ENCODE measurements around the gene PLCB1.

The PLCB1 gene

DNA sequence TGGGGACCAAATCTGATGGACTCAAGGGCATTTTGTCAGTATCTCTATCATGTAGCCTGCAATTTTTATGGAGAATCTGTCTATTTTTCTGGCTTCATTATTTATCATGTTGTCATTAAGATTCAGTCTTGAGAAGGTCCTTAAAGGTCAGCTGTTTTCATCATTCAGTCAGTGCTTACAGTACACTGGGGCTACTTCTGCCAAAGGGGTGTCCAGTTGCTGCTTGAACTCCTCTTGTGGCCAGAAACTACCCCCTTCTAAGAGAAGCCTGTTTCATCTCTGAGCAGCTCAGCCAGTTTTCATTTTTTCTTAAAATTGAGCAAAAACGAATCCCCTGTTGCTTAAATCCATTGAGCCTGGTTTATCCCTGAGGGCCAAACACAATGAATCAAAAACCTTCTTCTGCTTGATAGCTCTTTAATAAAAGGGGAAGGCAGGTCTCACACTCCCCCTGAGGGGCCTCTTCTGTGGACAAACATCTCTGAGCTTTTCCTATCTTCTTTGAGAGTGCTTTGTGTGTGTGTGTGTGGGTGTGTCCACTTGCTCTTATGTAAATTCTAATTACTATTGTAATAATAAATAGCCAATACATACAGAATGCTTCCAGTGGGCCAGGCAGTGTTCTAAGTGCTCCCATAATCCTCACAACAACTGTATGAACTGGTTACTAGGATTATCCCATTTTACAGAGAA, 172.2 kb downstream of the PLCB1 start:
- DNase-seq: peak; percentile 29

DNA sequence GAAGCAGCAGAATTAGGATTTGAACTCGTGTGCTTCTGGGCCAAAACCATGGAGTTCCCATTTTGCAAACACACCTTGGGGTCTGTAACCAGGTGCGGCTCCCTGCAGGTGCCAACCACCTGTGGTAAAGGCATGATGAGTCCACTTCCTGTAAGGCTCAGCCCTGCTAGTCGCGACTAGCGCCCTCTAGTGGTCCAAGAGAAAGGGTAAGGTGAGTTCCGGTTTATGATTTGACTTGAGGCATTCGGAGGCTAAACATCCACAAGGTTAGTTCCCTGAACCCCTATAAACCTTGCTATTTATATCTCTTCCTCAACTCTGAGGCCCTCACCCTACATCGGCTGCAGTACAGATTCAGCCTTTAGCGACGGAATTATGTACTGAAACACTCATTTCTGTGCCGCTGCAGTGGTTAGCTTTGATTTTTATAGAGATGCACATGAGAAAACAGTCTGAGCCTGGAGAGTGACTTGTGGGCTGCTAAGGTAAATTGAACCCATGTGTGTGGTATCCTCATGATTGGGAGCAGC, 173.4 kb downstream of the PLCB1 start:
- peak; percentile 30 for DNase-seq

DNA sequence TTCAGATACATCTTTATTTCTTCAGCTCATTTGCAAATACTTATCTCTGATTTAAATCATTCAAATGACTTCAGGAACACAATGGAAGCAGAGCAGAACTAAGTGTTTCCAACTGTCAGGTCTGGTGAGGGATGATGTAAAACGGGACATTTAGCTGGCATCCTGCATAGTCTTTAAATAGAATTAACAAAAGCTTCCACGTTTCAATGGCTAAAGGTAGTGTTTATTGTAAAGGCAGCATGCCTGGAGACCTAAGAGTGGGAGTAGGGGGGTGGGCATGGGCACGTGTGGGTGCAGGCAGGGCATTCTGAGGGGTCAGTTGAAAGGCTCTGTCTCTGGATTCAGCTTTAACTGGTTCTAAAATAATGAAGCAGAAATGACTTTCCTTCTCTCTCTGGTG, 174.9 kb downstream of the PLCB1 start:
- no peak for DNase-seq

DNA sequence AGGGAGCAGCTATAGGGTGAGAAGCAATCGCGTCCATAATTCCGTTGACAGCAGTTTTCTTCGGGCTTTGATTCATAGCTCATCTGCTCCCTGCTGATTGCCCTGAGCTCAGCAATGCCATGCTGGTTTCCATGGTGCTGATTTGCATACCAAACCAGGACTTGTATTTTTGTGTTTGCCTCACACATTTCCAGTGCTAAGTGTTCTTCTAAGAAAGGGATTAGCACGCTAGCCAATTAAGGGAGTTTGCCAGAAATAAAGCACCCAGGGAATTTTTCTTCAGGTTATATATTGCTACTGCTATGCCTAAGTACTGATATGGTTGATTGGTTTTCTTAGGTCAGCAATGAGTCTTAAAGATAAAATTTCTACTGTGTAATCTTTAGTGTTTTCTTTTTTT, 177.6 kb downstream of the PLCB1 start:
- DNase-seq: peak; percentile 68

DNA sequence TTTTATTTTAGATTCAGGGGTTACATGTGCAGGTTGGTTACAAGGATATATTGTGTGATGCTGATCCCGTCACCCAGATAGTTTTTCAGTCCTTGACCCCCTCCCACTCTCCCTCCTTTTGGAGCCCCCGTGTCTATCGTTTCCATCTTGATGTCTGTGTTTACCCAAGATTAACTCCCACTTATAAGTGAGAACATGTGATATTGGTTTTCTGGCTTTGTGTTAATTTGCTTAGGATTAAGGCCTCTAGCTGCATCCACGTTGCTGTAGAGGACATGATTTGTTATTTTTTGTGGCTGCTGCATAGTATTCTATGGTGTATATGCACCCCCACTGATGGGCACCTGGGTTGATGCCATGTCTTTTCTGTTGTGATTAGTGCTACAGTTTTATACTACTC, 178.6 kb downstream of the PLCB1 start:
- no peak for DNase-seq

DNA sequence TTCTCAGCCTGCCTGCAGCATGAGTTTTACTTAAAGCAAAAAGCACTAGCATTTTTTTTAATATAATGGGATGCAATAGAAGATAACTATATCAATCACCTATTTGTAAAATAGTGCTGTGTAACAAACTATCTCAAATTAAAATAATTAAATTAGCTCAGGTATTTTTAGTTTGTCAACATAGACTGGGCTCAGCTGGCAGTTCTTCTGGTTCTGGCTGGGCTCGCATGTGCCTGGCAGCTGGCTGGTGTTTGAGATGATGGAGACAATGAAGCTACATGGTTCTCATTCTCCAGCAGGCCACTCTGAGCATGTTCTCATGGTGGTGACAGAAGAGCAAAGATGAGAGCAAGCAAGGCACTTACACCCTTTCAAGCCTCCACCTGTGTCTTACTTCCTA, 181.0 kb downstream of the PLCB1 start:
- DNase-seq: no peak

DNA sequence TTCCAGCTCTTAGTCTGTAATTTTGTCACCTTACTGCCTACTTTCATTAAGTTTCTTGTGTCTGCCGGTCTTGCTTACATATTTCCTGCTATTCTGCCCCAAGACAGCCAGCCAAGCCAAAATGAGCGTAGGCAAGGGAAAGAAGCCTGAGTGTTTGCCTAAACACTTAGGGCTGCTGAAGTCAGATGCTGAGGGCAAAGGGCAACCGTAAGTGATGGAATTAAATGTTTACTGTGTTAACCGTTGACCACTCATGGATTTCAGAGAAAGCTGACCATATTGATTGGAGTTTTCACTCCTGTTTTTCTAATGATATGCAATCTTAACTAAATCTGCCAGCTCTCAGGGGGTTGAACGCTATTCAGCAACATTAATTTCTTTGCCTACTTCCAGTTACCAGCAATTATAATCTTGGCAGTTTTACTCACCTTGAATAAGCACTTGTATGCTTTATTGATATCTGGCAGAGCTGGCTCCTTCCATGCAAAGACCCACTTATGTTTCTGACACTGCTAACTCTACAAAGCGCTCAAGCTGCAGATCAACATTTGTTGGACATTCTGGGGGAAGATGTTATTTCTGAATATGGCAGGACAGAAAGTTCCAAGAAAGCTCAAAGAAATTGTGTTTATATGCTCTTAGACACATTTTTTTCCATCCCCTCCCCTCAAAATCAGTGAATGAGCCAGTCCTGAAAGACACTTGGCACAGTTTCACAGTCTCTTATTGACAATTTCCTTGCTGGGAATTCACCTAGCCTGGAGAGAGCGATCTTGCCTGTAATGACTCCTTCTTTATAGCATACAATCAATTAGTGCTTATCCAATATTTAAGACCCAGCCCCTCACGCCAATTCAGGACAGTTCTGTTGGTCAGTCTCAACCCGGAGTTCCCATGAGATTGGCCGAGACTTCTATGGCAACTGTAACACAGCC, 183.8 kb downstream of the PLCB1 start:
- DNase-seq: no peak

DNA sequence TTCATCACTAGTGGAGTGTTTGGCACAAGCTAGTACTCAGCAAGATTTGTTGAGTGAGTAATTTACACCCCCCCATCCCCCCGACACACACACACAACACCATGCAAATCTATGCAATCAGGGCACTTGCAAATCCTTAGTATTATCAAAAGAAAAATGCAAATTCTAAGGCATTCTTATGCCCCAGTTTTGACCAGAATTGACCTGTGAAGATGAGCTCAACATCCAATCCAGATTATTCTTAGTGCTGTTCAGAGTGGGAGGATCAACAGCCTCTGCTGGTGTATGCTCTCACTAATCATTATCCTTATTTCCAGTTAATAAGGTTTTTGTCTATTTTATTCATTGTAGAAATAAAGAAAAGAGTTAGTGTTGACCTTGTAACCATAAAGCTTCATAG, 185.4 kb downstream of the PLCB1 start:
- DNase-seq: no peak

DNA sequence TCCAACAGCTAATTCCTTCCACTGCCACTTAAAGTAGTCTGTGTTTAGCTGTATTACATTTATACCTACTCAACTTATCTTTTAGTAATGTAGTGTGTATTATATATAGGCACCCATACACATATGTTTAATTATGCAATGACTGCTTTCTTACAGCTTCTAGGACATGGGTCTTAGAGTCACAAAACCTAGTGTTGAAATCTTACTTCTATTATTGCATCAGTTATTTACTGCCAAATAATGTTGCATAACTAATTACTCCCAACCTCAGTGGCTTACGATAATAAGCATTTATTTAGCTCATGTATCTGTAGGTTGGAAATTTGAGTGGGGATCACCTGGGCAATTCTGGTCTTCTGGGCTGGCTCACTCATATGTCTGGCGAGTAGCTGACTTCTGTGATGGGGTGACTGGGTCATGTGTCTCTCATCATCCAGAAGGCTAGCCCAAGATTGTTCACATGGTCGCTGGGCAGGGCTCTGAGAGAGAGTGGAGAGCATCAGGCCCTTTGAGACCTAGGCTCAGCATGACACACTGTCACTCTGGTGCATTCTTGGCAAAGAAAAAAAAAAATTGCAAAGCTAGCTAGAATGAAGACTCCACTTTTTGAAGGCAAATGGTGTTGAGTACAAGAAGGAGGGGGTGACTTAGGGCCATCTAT, 187.0 kb downstream of the PLCB1 start:
- DNase-seq: no peak

DNA sequence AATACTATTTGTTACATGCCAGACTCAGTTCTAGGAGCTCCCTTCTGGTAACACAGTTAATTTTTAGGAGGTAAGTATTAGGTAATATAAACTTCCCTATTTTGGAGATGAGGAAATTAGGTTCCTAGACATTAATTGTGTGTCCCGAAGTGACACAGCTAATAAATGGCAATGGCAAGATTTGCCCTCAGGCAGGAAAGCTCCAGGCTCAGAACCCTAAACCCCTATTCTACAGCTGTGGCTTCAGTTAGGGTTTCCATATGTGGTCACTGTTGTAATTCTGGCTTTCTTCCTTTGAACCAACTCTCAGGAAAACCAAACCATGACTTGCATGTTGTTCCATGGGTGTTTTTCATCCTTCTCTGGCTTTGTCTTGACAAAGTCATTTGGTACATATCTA, 188.2 kb downstream of the PLCB1 start:
- DNase-seq: no peak

DNA sequence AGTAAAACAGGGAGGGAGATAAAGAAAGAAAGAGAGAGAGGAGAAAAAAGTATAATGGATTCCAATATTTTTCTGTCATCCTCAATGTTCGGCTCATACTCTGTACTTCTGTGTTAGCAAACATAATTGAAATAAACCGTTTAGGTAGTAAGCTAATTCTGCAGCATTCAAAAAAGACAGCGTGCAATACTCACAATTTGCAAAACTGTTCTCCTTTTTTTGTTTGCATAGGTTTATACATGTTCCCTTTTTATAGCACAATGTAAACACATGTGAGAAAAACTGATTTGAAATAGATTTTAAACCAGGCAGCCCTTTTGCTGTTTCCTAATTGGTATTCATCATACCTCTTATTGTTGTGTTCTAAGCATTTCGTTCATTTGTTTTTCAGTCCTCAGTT, 188.9 kb downstream of the PLCB1 start:
- no peak for DNase-seq

DNA sequence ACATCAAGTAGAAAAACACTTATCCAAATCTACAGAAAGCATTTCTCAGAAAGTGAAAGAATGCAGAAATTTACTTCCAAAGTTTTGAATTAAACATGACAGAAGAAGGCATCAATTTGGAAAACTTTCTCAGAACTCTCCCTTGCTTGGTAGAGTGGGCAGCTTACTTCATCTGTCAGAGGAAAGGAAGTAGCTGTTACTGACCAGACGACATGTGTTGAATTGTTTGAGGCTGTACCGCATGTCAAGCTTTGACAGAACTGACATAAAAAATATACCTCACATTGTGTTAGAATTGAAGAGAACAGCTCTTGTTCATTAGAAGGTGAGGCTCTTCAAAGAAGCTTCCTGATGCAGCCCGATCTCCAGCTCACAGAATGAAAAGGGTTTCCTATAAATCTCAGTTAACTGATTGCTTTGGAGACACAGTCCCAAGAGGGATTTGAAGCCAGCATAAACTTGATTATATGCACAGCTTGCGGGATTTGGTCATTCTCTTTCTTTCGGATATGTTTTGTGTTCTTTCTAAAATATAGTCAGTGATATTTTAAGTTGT, 190.7 kb downstream of the PLCB1 start:
- no peak for DNase-seq

DNA sequence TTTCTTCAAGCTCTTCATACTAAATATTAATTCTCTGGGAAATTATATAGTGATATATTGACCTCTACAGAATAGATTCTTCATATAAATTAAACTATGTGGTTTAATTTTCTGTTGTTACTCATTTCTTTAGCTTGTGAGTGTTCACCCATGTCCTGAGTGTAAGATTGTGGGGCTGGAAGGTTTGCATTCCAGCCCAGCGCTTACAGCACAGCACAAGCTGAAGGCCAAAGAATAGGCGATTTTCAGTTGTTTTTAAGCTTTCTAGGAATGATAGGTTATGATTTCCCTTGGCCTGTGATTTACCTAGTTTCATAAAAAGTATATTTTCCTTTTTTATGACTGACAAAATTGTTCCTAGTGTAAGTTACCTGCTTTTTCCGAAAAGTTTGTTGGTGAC, 194.1 kb downstream of the PLCB1 start:
- no peak for DNase-seq

DNA sequence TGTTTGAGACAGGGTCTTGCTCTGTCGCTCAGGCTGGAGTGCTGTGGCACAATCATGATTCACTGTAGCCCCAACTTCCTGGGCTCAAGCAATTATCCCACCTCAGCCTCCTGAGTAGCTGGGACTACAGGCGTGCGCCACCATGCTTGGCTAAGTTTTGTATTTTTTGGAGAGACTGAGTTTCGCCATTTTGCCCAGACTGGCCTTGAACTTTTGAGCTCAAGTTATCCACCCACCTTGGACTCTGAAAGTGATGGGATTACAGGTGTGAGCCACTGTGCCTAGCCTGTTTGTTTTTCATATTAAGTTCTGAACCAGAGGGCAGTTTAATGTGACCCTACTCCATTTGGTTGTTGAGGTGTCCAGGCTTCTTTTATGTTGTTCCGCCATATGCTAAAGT, 194.8 kb downstream of the PLCB1 start:
- DNase-seq: no peak

DNA sequence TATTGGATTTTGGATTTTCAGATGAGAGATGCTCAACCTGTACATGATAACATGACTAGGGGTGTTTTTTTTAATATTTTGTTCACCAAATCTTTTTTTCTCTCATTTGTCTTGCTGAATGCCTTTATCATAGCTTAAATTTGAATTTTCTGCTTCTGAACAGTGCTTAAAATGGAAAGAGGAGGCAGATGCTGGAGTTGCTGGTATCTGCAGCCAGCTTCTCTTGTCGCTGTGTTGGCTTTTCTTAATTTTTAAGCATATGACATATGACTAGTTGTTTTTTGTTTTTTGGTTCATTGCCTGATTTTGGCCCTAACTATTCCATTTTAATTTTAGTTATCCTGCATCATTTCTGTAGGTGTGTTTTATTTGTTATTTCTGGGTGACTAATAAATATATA, 196.1 kb downstream of the PLCB1 start:
- DNase-seq: no peak

DNA sequence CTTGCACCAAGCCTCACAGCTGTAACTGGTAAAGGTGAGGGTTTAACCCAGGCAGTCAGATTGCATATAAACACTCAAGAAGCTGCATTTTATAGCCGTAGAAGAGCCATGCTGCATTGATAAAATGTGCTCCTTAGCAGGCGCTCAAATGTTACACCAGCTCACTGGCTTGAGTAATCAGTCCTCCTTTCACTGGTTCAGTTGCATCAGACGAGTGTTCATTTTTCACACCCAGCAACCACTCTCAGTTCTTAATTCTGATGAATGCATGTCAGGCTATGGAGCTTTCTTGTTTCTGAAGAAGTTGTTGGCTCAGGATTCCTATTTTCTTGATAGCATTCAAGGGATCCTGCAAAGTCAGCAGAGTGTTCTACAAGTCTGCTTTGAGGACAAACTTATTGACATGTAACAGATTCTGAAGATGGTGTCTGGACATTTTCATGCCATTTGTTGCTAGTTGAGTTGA, 198.3 kb downstream of the PLCB1 start:
- DNase-seq: no peak

DNA sequence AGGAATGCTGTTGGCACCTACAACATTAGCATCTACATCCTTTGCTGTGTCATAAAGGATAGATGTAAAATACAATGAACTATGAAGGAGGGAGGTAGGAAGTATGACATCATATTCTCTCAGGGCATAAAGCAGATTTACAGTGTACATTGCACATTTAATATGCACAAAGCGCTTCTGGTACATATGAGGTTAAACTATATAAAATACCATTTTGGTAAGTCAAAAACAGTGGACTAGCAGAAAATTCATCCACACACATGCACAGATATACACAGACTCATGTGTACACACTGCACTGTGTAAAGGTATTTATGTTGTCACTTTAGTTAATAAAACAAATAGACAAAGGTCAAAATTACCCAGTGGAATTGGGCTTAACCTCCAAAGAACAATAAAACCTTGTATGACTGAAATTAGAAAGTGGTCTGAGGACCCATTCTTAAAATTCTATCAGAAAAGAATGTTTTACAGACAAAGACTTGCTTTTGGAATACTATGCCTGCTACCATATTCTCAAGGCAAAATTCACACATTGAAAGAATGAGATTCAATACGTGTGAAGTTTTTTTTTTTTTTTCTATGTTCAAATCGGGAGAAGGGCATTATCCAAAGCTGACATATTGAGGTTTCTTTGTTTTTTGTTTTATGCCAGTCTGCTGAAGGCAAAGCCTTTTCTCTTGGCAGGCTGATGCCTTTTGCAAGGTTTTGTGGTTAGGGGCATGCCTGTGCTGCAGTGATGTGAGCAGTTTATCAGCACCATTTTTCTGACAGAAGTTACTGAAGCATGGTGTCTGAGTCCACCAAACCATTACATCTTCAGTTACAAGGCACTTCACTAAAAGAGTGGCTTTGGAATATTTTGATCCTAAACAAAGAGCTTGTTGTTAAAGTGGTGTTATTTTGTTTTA, 199.0 kb downstream of the PLCB1 start:
- peak; percentile 29 for DNase-seq

DNA sequence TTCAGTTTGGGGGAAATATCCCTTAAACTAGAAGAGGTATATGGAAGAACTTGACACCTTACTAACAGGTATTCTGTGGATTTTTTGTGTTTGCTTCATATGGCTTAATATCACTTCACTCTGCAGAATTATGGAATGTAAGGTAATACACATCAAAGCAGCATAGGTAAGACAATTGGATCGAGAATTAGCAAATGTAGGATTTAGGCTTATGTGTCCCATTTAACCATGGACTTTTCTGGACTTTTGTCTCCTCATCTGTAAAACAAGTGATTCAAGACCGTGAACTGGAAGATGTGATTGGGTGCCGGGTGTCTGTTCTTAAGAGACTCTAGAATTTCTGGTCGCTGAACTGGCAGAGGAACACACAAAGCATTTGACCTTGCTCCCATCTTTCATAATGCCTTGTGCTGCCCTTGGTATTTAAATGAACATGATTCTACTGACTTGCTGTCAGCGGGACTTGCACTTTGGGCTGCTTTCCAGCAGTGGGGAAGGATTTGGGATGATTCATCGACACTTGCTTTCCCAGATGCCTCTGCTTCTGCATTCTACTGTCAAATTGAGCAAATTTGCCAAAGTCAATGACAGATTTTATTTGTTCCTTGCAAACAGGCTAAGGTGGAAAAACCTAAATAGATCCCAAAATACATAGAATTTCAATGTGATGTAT, 199.8 kb downstream of the PLCB1 start:
- peak; percentile 2 for DNase-seq

DNA sequence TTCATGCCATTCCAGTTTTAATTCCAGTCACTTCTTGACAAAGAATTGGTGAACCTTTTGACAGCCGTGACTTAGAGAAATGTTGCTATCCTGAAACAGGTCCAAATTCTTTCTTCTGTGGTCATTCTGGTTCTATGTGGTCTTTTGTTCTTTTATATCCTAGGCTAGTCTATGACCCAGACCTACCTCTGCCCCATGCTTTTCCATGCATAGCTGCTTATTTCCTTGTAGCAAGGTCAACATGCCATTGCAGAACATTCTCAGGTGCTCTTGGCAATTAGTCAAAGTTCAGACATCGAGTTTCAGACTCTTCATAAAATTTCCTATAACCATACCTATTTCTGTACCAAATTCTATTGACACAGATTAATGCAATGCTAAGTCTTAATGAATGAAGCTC, 202.6 kb downstream of the PLCB1 start:
- no peak for DNase-seq

DNA sequence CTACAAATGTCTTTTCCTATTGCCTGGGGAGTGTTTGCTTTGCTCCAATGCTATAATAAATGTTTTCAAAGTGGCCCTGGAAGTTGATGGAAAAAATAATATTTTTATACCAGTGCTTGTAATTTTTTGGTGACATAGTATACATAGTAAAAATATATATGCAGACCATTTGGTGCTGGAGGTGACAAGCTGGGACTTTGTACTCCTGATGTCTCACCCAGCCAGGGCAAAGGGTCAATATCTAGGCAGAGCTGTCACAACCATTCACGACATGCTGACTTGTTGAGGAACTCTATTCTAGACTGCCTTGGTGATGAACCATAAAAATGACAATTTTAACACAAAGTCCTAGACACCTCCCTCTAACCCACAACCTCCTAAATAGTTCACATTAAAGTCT, 203.0 kb downstream of the PLCB1 start:
- no peak for DNase-seq

DNA sequence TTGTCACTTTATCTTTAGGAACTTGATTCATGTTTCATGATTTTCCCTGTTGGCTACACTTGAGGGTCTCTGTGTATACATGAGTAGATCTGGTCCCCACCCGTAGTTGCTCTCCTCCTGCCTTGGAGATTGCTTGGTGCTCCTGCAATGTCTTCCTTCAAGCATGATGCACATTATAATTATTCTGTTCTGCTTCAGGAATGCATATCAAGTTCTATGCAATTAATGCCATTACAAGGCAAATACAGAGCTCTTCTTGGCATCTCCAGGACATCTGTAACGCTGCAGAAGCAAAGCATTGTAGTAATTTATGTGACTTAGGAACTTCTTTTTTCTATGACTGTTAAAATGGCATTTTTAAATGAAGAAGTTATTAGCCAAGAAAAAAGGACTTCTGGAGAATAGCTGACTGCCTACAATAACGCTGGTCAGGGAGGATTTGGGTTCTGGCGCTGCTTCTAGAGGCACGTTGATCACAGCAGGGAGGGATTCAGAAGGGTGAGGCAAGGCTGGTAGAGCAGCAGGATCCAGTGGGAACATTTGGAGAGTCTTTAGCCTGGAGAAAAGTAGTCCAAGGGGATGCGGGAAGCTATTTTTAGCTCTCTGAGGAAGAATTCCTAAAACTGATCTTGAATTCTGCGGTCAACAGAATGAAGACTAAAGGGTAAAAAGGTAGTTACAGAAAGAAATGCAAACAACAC, 203.6 kb downstream of the PLCB1 start:
- no peak for DNase-seq

Measured in eye (tissue), 1 donor.